Measurements from ENCODE around the gene CDH23. TPM values are rescaled to one million over a fixed set of nuclear protein-coding genes. Genes with fewer than 3 reads are reported as not detected.

Gene CDH23
- total and polyA plus RNA-seq, 9 of the 15 experiments (the other 6 are each of a cell fraction or from before 2014, with no cell fraction given) = 0.18 to 1.2 (median 0.47) TPM

GRCh38 chr10:71829171-71829570 is 432.5 kb downstream of the CDH23 start (continued):
- peak; percentile 74 for TF ChIP-seq USF1 (CRISPR knock-in tag; IDR thresholded peaks at IDR 0.05)
- no peak for TF ChIP-seq UBTF (IDR thresholded peaks at IDR 0.05; ENCODE audit: borderline replicate concordance in 1 of 2, low read depth in 2 of 2, low read length in 2 of 2)
- TF ChIP-seq ZSCAN29 (IDR thresholded peaks at IDR 0.05) = no peak
- TF ChIP-seq FOXM1 (IDR thresholded peaks at IDR 0.05; ENCODE audit: low read depth) = no peak
- no peak for TF ChIP-seq FOXM1 (CRISPR knock-in tag; IDR thresholded peaks at IDR 0.05; ENCODE audit: low read depth)
- no peak for TF ChIP-seq ZNF184 (CRISPR knock-in tag; IDR thresholded peaks at IDR 0.05)
- TF ChIP-seq NELFE (IDR thresholded peaks at IDR 0.05; ENCODE audit: insufficient read depth, insufficient read length) = no peak
- TF ChIP-seq GTF2B (IDR thresholded peaks at IDR 0.05; ENCODE audit: extremely low read depth, insufficient read length) = no peak
- no peak for TF ChIP-seq ZNF41 (CRISPR knock-in tag; conservative IDR thresholded peaks at IDR 0.05)
- TF ChIP-seq SMARCE1 (IDR thresholded peaks at IDR 0.05) = no peak
- no peak for TF ChIP-seq ZNF384 (IDR thresholded peaks at IDR 0.05; ENCODE audit: low read depth, low read length)
- no peak for TF ChIP-seq ZNF316 (IDR thresholded peaks at IDR 0.05)
- no peak for TF ChIP-seq ZNF699 (CRISPR knock-in tag; IDR thresholded peaks at IDR 0.05; ENCODE audit: insufficient replicate concordance)
- no peak for TF ChIP-seq SLC30A9 (CRISPR knock-in tag; IDR thresholded peaks at IDR 0.05)
- no peak for TF ChIP-seq EWSR1 (IDR thresholded peaks at IDR 0.05; ENCODE audit: borderline replicate concordance, low read depth, partially characterized antibody)
- no peak for TF ChIP-seq DACH1 (IDR thresholded peaks at IDR 0.05; ENCODE audit: partially characterized antibody)
- no peak for TF ChIP-seq ZNF436 (CRISPR knock-in tag; IDR thresholded peaks at IDR 0.05)
- TF ChIP-seq CEBPB (tag; IDR thresholded peaks at IDR 0.05) = peak; percentile 68; the same call in 1 of the 2 replicates
- peak; percentile 25; the same call in 1 of the 2 replicates for TF ChIP-seq POLR2AphosphoS5 (IDR thresholded peaks at IDR 0.05; ENCODE audit: control insufficient read depth, insufficient read depth, low read depth, low read length)
- no peak for TF ChIP-seq SOX6 (IDR thresholded peaks at IDR 0.05)
- no peak for TF ChIP-seq BRCA1 (IDR thresholded peaks at IDR 0.05)
- no peak for TF ChIP-seq BRCA1 (CRISPR knock-in tag; IDR thresholded peaks at IDR 0.05)
- TF ChIP-seq POLR2B (IDR thresholded peaks at IDR 0.05; ENCODE audit: low read depth, partially characterized antibody) = no peak
- no peak for TF ChIP-seq HEY1 (CRISPR knock-in tag; IDR thresholded peaks at IDR 0.05; ENCODE audit: borderline replicate concordance)
- no peak for TF ChIP-seq HNRNPK (IDR thresholded peaks at IDR 0.05; ENCODE audit: low read depth, low read length, poor library complexity, severe bottlenecking)
- TF ChIP-seq NCOA6 (IDR thresholded peaks at IDR 0.05) = no peak
- TF ChIP-seq CTCFL (IDR thresholded peaks at IDR 0.05; ENCODE audit: borderline replicate concordance, insufficient read depth, low read depth, low read length, poor library complexity, severe bottlenecking) = no peak
